Testis (tissue), 5 donors: ENCODE data around the gene TP53. TPM values are rescaled to one million over a fixed set of nuclear protein-coding genes. Genes with fewer than 3 reads are reported as not detected.

ENCODE experiments used
- DNase-seq: peaks from one replicate; pipeline ENCODE4 v3.0.0-alpha.2; 2019
- H3K27ac ChIP-seq, 2 donors: fragments of 200-600 bp; sonication (generic); one replicate each; pipeline ENCODE4 v1.5.1; 2019
- H3K27me3 ChIP-seq: fragments of 200-600 bp; sonication (generic); one replicate; pipeline ENCODE4 v1.5.1; 2019
- H3K36me3 ChIP-seq: fragments of 200-600 bp; sonication (generic); one replicate; pipeline ENCODE4 v1.5.1; 2017; ENCODE audit warnings: low read depth; ENCODE audit errors: missing control alignments
- H3K4me1 ChIP-seq: fragments of 200-600 bp; sonication (generic); one replicate; pipeline ENCODE4 v1.5.1; 2019
- H3K4me3 ChIP-seq, 2 donors: fragments of 200-600 bp; sonication (generic); one replicate each; pipeline ENCODE4 v1.5.1; 2017 to 2019
- H3K9me3 ChIP-seq: fragments of 200-600 bp; sonication (generic); one replicate; pipeline ENCODE4 v1.5.1; 2017
- CTCF ChIP-seq, 3 experiments: fragments of 450-650 bp in 2 of 3; fragments of 200-600 bp in 1 of 3; sonication (generic) in 1 of 3; IDR thresholded peaks; one replicate each; pipeline ENCODE4 v1.5.1; 2016 to 2019; ENCODE audit warnings: antibody characterized with exemption in 3 of 3, mild to moderate bottlenecking in 2 of 3, moderate library complexity in 1 of 3
- POLR2A ChIP-seq: fragments of 450-650 bp; IDR thresholded peaks from one replicate; pipeline ENCODE4 v1.6.1; 2017; ENCODE audit warnings: antibody characterized with exemption, mild to moderate bottlenecking, moderate library complexity
- WGBS, 2 donors: methylation state at CpG; one replicate each; pipeline ENCODE4 v1.1.5; 2018; 5-methylcytosine and 5-hydroxymethylcytosine counted together
- intact Hi-C: fragments of 100-400 bp; cut with DNase I; formaldehyde crosslinking; loops from one replicate; pipeline ENCODE4 v1.15.1; 2023; ENCODE audit warnings: low total_unique reads
- long read RNA-seq, 2 donors: transcript quantifications; one replicate each; lab custom pipeline, GENCODE V29; 2026
- polyA plus RNA-seq: library from polyadenylated mRNA; stranded (reverse); fragments of 350-450 nt; fragmentation: Illumina TruSeq; extraction: RNeasy Lipid Tissue Mini Kit (QIAGEN cat#74804); gene quantifications from one replicate; pipeline ENCODE4 v1.2.3, GENCODE V29; 2014; ENCODE audit warnings: low read depth, low replicate concordance; ENCODE audit not compliant: insufficient read depth
- total RNA-seq, 2 donors: library from RNA; depleted of rRNA; stranded (reverse); fragments of >200 nt; gene quantifications; one replicate each; pipeline ENCODE4 v1.2.3, GENCODE V29; 2016

Gene TP53
- total RNA-seq (10 to 100 TPM; 45.0 to 47.1 TPM), polyA plus RNA-seq (32.1 TPM)
- long read RNA-seq, donor 1, transcript TP53-227 (11 exons, 2,579 nt): major isoform, 8 of 11 reads
- long read RNA-seq, donor 1, partial matches to known transcripts: 0 of 11 reads
- long read RNA-seq, donor 1, other reads (novel, unspliced or antisense): 0 of 11 reads
- long read RNA-seq, donor 2, transcript TP53-227 (11 exons, 2,579 nt): major isoform, 5 of 6 reads
- long read RNA-seq, donor 2, partial matches to known transcripts: 0 of 6 reads
- long read RNA-seq, donor 2, other reads (novel, unspliced or antisense): 0 of 6 reads

- Histone ChIP-seq H3K4me3 (peak within 1 kb of the TSS; percentile 85 to 92), H3K27me3 (no peaks in the 10 kb centered on the region), H3K9me3 (no peaks in the 10 kb centered on the region), H3K4me1 (peaks cover 24% of the 10 kb centered on the region), H3K27ac (peak within 1 kb of the TSS; percentile 84 to 96), H3K36me3 (no peaks in the 10 kb centered on the region)
- DNase-seq: peak; percentile 96
- TF ChIP-seq CTCF (IDR thresholded peaks at IDR 0.05) (peak in 2 of 3 experiments; percentile 30 to 43), POLR2A (peak; percentile 8)
- 0% methylated on average over 26 to 30 of the region's 30 CpGs for WGBS, 2 donors
- intact Hi-C loops: no loop called here
Observed at GRCh38 chr17:7687072-7687907, at the start of gene TP53. Gene TP53 (minus strand): TSS chr17:7687490. CDS start chr17:7676594, 10,896 bp downstream.

- no peaks in the 10 kb centered on the region for H3K9me3 ChIP-seq
- DNase-seq: no peak
- H3K36me3 ChIP-seq: no peaks in the 10 kb centered on the region
- H3K4me1 ChIP-seq: no peaks in the 10 kb centered on the region
- H3K4me3 ChIP-seq: no peak overlapping the region
- H3K27me3 ChIP-seq: no peaks in the 10 kb centered on the region
- H3K27ac ChIP-seq: no peak overlapping the region
- intact Hi-C loops: no loop called here
- whole genome bisulfite sequencing, 2 donors: 91 to 93% methylated on average over 14 of the region's 14 CpGs
- TF ChIP-seq CTCF (IDR thresholded peaks at IDR 0.05) (no peak), POLR2A (no peak)
Observed at GRCh38 chr17:7732981-7733539, 45.8 kb upstream of the TP53 start.

- H3K9me3 ChIP-seq: no peaks in the 10 kb centered on the region
- no peak overlapping the region for H3K27ac ChIP-seq
- WGBS, 2 donors: 65 to 73% methylated on average over 1 of the region's 1 CpG
- intact Hi-C loops: no loop called here
- H3K4me3 ChIP-seq: no peak overlapping the region
- no peak for DNase-seq
- H3K36me3 ChIP-seq: no peaks in the 10 kb centered on the region
- no peak for TF ChIP-seq POLR2A
- no peak for TF ChIP-seq CTCF (IDR thresholded peaks at IDR 0.05)
- H3K27me3 ChIP-seq: no peaks in the 10 kb centered on the region
- H3K4me1 ChIP-seq: no peaks in the 10 kb centered on the region
Observed at GRCh38 chr17:7729816-7730215, 42.5 kb upstream of the TP53 start.

- intact Hi-C loops: no loop called here
- WGBS, 2 donors: 76 to 81% methylated on average over 3 of the region's 3 CpGs
- Histone ChIP-seq H3K36me3 (no peaks in the 10 kb centered on the region), H3K27me3 (no peaks in the 10 kb centered on the region), H3K4me3 (no peak overlapping the region), H3K9me3 (no peaks in the 10 kb centered on the region), H3K4me1 (no peaks in the 10 kb centered on the region), H3K27ac (no peak overlapping the region)
- no peak for DNase-seq
- no peak for TF ChIP-seq POLR2A
- TF ChIP-seq CTCF (IDR thresholded peaks at IDR 0.05): no peak
Observed at GRCh38 chr17:7727886-7728285, 40.6 kb upstream of the TP53 start.
